K562 (cell line): Measurements from ENCODE around the gene CELA3B. TPM values are rescaled to one million over a fixed set of nuclear protein-coding genes. Genes with fewer than 3 reads are reported as not detected.

Experiments
- CAMTA2 ChIP-seq: fragments of 250-450 bp; sonication (Bioruptor Pico); conservative IDR thresholded peaks from 2 replicates; pipeline ENCODE4 v1.5.1; 2022
- CREB3 ChIP-seq: fragments of 450-650 bp; conservative IDR thresholded peaks from 2 replicates; pipeline ENCODE4 v1.6.1; 2016; ENCODE audit warnings: missing genetic modification characterization, low read depth, mild to moderate bottlenecking, missing compliant biosample characterization, moderate library complexity
- MTA1 ChIP-seq: fragments of 450-650 bp; IDR thresholded peaks from 2 replicates; pipeline ENCODE4 v1.6.1; 2017; ENCODE audit warnings: borderline replicate concordance
- NBN ChIP-seq: fragments of 450-650 bp; IDR thresholded peaks from 2 replicates; pipeline ENCODE4 v1.6.1; 2016; ENCODE audit warnings: low read depth, mild to moderate bottlenecking
- PHF20 ChIP-seq: fragments of 450-650 bp; IDR thresholded peaks from 2 replicates; pipeline ENCODE4 v1.6.1; 2018; ENCODE audit not compliant: partially characterized antibody
- RAD51 ChIP-seq: fragments of 450-650 bp; IDR thresholded peaks from 2 replicates; pipeline ENCODE4 v1.7.1; 2016; ENCODE audit warnings: low read depth, mild to moderate bottlenecking, borderline replicate concordance
- SRSF9 ChIP-seq: fragments of 200-400 bp; formaldehyde crosslinking; IDR thresholded peaks from 2 replicates; pipeline ENCODE4 v1.6.1; 2017; ENCODE audit warnings: low read depth, low read length, borderline replicate concordance
- THRB ChIP-seq: fragments of 450-650 bp; formaldehyde crosslinking; conservative IDR thresholded peaks from 2 replicates; pipeline ENCODE4 v1.4.0; 2022; ENCODE audit warnings: mild to moderate bottlenecking, missing genetic modification characterization
- ZBTB11 ChIP-seq, 3 experiments: fragments of 200-800 bp in 1 of 3; fragments of 250-450 bp in 1 of 3; fragments of 450-650 bp in 1 of 3; sonication (Bioruptor Pico) in 1 of 3; sonication (Bioruptor generic) in 1 of 3; formaldehyde crosslinking in 1 of 3; IDR thresholded peaks; 2 replicates each; pipeline versions ENCODE4 v1.6.1 to v1.8.0; 2016 to 2022; ENCODE audit warnings: mild to moderate bottlenecking in 2 of 3, missing genetic modification characterization in 2 of 3, missing compliant biosample characterization in 1 of 3, moderate library complexity in 1 of 3
- ZBTB49 ChIP-seq: sonication (generic); formaldehyde crosslinking; IDR thresholded peaks from 2 replicates; pipeline ENCODE4 v1.8.0; 2022; ENCODE audit warnings: missing genetic modification reagents, mild to moderate bottlenecking, borderline replicate concordance
- ZNF197 ChIP-seq: fragments of 200-800 bp; sonication (Bioruptor generic); IDR thresholded peaks from 2 replicates; pipeline ENCODE4 v1.6.1; 2016; ENCODE audit warnings: low read depth, missing genetic modification characterization, missing compliant biosample characterization
- ZNF668 ChIP-seq: fragments of 250-450 bp; sonication (Bioruptor Pico); IDR thresholded peaks from 2 replicates; pipeline ENCODE4 v1.8.0; 2022; ENCODE audit warnings: mild to moderate bottlenecking, inconsistent platforms
- ZNF778 ChIP-seq: fragments of 450-650 bp; formaldehyde crosslinking; IDR thresholded peaks from 2 replicates; pipeline ENCODE4 v1.4.0; 2020; ENCODE audit warnings: mild to moderate bottlenecking, moderate library complexity
- polyA plus RNA-seq, 8 experiments: library from polyadenylated mRNA; depleted of rRNA in 4 of 8; stranded (reverse) in 5 of 8; unstranded in 3 of 8; fragments of >200 nt; fragmentation: Nextera tagmentation in 2 of 8; fragmentation: Illumina TruSeq in 1 of 8; extraction: Ambion mirVana in 2 of 8; extraction: Trizol in 1 of 8; gene quantifications; 2 replicates each; pipeline versions ENCODE4 v1.2.1 to v1.2.3, GENCODE V29; 2011 to 2014; ENCODE audit warnings: inconsistent platforms in 1 of 8, missing spikeins in 1 of 8
- total RNA-seq, 7 experiments: library from RNA; depleted of rRNA in 6 of 7; stranded (reverse); fragments of >200 nt in 6 of 7; fragmentation: Illumina TruSeq in 2 of 7; extraction: Trizol in 2 of 7; gene quantifications; 2 replicates each; pipeline versions ENCODE4 v1.2.1 to v1.2.3, GENCODE V29; 2011 to 2021; ENCODE audit warnings: low replicate concordance in 1 of 7
- TF ChIP-seq, protein P1 (sequence below): sonication (generic); formaldehyde crosslinking; IDR thresholded peaks from 2 replicates; pipeline ENCODE4 v1.9.0; 2022; ENCODE audit warnings: mild to moderate bottlenecking, missing genetic modification reagents
- TF ChIP-seq, protein P2 (sequence below): fragments of 450-650 bp; IDR thresholded peaks from 2 replicates; pipeline ENCODE4 v1.6.1; 2018; ENCODE audit warnings: mild to moderate bottlenecking, low read depth; ENCODE audit not compliant: partially characterized antibody

The CELA3B gene
- total and polyA plus RNA-seq, 9 of the 15 experiments (the other 6 are each of a cell fraction or from before 2014, with no cell fraction given), result 3.1 TPM; not detected in 8

DNA sequence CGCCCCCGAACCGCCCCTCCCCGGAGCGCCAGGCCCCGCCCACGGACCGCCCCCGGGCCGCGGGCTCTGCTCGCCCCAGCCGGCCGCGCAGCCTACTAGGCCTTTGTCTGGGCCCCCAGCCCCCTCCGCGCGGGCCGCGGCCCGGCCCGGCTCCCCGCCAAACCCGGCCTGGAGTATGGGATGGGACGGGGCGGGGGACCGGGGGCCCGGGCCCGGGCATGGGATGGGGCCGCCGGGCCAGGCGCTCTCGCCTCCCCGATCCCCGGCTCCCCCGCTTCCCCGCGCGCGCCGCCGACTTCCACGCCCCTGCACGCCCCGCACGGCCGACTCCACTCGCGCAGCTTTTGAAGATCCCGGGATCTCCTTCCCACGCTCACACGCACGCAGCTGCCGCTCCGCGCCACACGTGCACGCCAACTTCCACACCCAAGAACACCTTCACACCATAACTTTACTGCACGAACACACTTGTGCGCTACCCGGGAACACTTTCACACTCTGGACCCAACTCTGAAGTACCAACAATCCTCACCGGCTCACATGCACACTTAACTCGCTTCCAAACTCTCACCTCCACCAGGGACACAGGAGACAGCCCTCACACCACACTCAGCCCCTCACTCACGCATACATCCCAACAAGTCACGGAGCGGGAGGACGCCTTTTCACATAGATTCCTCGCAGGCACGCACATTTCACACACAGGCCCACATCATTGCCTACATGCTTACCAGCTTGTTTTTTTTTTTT, 39.3 kb upstream of the CELA3B start (continued):
- TF ChIP-seq ZBTB49 (CRISPR knock-in tag), result no peak
- TF ChIP-seq SRSF9, result no peak
- TF ChIP-seq MTA1, result peak; percentile 80
- TF ChIP-seq CREB3 (tag), result no peak
- TF ChIP-seq PHF20, result peak; percentile 42
- TF ChIP-seq ZBTB11 (CRISPR knock-in tag; IDR thresholded peaks at IDR 0.05), result peak in 1 of 3 experiments; percentile 51; a peak in 1 of 6 replicates
- TF ChIP-seq ZNF197 (CRISPR knock-in tag), result no peak
- TF ChIP-seq RAD51, result no peak
- no peak for TF ChIP-seq ZNF668 (CRISPR knock-in tag)
- TF ChIP-seq CAMTA2, result no peak
- TF ChIP-seq, protein P1, sequence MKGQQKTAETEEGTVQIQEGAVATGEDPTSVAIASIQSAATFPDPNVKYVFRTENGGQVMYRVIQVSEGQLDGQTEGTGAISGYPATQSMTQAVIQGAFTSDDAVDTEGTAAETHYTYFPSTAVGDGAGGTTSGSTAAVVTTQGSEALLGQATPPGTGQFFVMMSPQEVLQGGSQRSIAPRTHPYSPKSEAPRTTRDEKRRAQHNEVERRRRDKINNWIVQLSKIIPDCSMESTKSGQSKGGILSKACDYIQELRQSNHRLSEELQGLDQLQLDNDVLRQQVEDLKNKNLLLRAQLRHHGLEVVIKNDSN (CRISPR knock-in tag), result peak; percentile 55; the same call in 1 of the 2 replicates
- no peak for TF ChIP-seq ZNF778 (CRISPR knock-in tag)
- TF ChIP-seq, protein P2, sequence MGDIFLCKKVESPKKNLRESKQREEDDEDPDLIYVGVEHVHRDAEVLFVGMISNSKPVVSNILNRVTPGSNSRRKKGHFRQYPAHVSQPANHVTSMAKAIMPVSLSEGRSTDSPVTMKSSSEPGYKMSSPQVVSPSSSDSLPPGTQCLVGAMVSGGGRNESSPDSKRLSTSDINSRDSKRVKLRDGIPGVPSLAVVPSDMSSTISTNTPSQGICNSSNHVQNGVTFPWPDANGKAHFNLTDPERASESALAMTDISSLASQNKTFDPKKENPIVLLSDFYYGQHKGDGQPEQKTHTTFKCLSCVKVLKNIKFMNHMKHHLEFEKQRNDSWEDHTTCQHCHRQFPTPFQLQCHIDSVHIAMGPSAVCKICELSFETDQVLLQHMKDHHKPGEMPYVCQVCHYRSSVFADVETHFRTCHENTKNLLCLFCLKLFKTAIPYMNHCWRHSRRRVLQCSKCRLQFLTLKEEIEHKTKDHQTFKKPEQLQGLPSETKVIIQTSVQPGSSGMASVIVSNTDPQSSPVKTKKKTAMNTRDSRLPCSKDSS, result no peak
- peak; percentile 81 for TF ChIP-seq NBN
- TF ChIP-seq THRB (CRISPR knock-in tag), result peak; percentile 83; the same call in 1 of the 2 replicates
